Smooth muscle cell (in vitro differentiated cells): ENCODE data around the gene SHROOM3. TPM values are rescaled to one million over a fixed set of nuclear protein-coding genes. Genes with fewer than 3 reads are reported as not detected.

Source experiments
- DNase-seq: peaks from one replicate; lab custom pipeline; 2025; ENCODE audit not compliant: unreplicated experiment; lab: John Stamatoyannopoulos, UW
- H2AFZ ChIP-seq: fragments of 200-600 bp; sonication (generic); 2 replicates; pipeline ENCODE4 v1.6.0; 2016; ENCODE audit warnings: antibody characterized with exemption, low read depth, mild to moderate bottlenecking
- H3F3A ChIP-seq: fragments of 200-600 bp; sonication (generic); 2 replicates; pipeline ENCODE4 v1.6.0; 2017; ENCODE audit warnings: antibody characterized with exemption, low read depth
- H3K27ac ChIP-seq: fragments of 200-600 bp; sonication (generic); 2 replicates; pipeline ENCODE4 v1.5.1; 2016; ENCODE audit warnings: low read depth, mild to moderate bottlenecking
- H3K27me3 ChIP-seq: fragments of 200-600 bp; sonication (generic); 2 replicates; pipeline ENCODE4 v1.6.1; 2016; ENCODE audit warnings: low read depth, mild to moderate bottlenecking
- H3K36me3 ChIP-seq: fragments of 200-600 bp; sonication (generic); 2 replicates; pipeline ENCODE4 v1.5.1; 2016; ENCODE audit warnings: low read depth
- H3K4me1 ChIP-seq: fragments of 200-600 bp; sonication (generic); 2 replicates; pipeline ENCODE4 v1.5.1; 2016; ENCODE audit warnings: low read depth
- H3K4me2 ChIP-seq: fragments of 200-600 bp; sonication (generic); 2 replicates; pipeline ENCODE4 v1.6.0; 2016; ENCODE audit warnings: mild to moderate bottlenecking
- H3K4me3 ChIP-seq: fragments of 200-600 bp; sonication (generic); 2 replicates; pipeline ENCODE4 v1.5.1; 2016; ENCODE audit warnings: mild to moderate bottlenecking
- H3K79me2 ChIP-seq: fragments of 200-600 bp; sonication (generic); 2 replicates; pipeline ENCODE4 v1.6.0; 2016; ENCODE audit warnings: low read depth, mild to moderate bottlenecking
- H3K9ac ChIP-seq: fragments of 200-600 bp; sonication (generic); 2 replicates; pipeline ENCODE4 v1.6.0; 2016; ENCODE audit warnings: low read depth
- H3K9me3 ChIP-seq: fragments of 200-600 bp; sonication (generic); replicated peaks from 2 replicates; pipeline ENCODE4 v1.5.1; 2016; ENCODE audit warnings: low read depth
- H4K20me1 ChIP-seq: fragments of 200-600 bp; sonication (generic); 2 replicates; pipeline ENCODE4 v1.6.0; 2016; ENCODE audit warnings: low read depth
- WGBS: methylation state at CpG from one replicate; pipeline ENCODE4 v1.1.7; 2016; ENCODE audit warnings: low lambda C conversion rate; 5-methylcytosine and 5-hydroxymethylcytosine counted together
- polyA plus RNA-seq: library from polyadenylated mRNA; unstranded; fragments of >200 nt; fragmentation: Nextera tagmentation; extraction: Ambion mirVana; gene quantifications from 2 replicates; pipeline ENCODE4 v1.2.1, GENCODE V29; 2016
- total RNA-seq: library from RNA; depleted of rRNA; stranded (reverse); fragments of >200 nt; gene quantifications from 2 replicates; pipeline ENCODE4 v1.2.3, GENCODE V29; 2014
- TF ChIP-seq, protein P1 (sequence below): fragments of 200-600 bp; sonication (generic); IDR thresholded peaks from 2 replicates; pipeline ENCODE4 v1.5.1; 2017; ENCODE audit warnings: borderline replicate concordance, mild to moderate bottlenecking, antibody characterized with exemption; ENCODE audit not compliant: insufficient read depth, poor library complexity, severe bottlenecking

Gene SHROOM3
- total and polyA plus RNA-seq, 2 experiments from 2014 or later = 10.0 to 31.9 TPM

DNA sequence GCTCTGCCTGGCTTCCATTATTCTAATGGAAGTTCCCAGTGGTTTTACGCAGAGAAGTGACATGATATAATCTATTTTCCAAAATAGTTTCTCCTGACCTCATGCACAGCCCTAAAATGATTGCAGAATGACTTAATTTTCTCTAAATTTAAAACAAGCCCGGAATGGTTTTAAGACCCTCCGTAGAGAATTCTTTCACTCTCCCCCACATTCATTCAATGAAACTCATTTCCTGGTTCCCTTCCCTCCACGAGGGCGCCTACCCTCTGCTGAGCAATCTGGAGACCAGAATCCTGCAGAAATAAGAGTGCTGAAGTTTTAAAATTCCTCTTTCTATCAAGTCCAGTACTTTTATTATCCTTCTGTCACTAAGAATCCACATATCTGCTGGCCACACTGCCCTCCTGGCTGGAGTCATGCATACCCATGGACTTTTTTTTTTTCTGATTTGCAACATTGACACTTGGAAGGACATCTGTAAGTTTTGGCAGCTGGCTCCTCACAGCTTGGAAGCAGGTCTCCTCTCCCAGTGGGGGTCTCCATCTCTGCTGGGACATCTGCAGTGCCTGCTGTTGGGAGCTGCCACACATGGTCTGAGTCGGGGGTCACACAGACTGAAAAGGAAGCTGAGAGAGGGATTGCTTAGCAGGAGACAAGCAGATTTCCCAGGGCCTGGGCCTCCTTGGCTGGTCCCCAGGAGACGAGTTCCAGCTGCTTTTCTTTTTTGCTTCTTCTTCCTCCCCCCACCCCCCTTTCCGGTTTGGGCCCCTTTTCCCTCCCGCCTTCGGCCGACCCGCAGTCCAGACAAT, 376.8 kb downstream of the SHROOM3 start:
- Histone ChIP-seq H3K4me2 (peak overlapping the region; percentile 57), H4K20me1 (no peaks in the 10 kb centered on the region), H3K4me3 (no peak overlapping the region), H3K27ac (peak overlapping the region; percentile 65), H3K36me3 (no peaks in the 10 kb centered on the region), H3F3A (peaks cover 7% of the 10 kb centered on the region), H3K79me2 (no peaks in the 10 kb centered on the region), H3K27me3 (no peaks in the 10 kb centered on the region), H3K9ac (no peak overlapping the region), H3K4me1 (peaks cover 4% of the 10 kb centered on the region), H2AFZ (peak overlapping the region; percentile 68), H3K9me3 (no peaks in the 10 kb centered on the region)
- DNase-seq = no peak
- 33% methylated on average over 7 of the region's 12 CpGs for WGBS
- TF ChIP-seq, protein P1, sequence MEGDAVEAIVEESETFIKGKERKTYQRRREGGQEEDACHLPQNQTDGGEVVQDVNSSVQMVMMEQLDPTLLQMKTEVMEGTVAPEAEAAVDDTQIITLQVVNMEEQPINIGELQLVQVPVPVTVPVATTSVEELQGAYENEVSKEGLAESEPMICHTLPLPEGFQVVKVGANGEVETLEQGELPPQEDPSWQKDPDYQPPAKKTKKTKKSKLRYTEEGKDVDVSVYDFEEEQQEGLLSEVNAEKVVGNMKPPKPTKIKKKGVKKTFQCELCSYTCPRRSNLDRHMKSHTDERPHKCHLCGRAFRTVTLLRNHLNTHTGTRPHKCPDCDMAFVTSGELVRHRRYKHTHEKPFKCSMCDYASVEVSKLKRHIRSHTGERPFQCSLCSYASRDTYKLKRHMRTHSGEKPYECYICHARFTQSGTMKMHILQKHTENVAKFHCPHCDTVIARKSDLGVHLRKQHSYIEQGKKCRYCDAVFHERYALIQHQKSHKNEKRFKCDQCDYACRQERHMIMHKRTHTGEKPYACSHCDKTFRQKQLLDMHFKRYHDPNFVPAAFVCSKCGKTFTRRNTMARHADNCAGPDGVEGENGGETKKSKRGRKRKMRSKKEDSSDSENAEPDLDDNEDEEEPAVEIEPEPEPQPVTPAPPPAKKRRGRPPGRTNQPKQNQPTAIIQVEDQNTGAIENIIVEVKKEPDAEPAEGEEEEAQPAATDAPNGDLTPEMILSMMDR = no peak

- peaks cover 4% of the 10 kb centered on the region for H3K4me1 ChIP-seq
- H3K79me2 ChIP-seq = no peaks in the 10 kb centered on the region
- H3K9me3 ChIP-seq = no peaks in the 10 kb centered on the region
- no peaks in the 10 kb centered on the region for H4K20me1 ChIP-seq
- H2AFZ ChIP-seq = no peak overlapping the region
- H3K4me3 ChIP-seq = no peak overlapping the region
- H3K9ac ChIP-seq = no peak overlapping the region
- H3K36me3 ChIP-seq = no peaks in the 10 kb centered on the region
- H3K27ac ChIP-seq = no peak overlapping the region
- WGBS = 89% methylated on average over 4 of the region's 4 CpGs
- H3K27me3 ChIP-seq = no peaks in the 10 kb centered on the region
- no peak for DNase-seq
- TF ChIP-seq, protein P1 = no peak
- no peak overlapping the region for H3K4me2 ChIP-seq
- H3F3A ChIP-seq = peaks cover 7% of the 10 kb centered on the region
Measured at GRCh38 chr4:76813070-76813469, 378.0 kb downstream of the SHROOM3 start.

DNA sequence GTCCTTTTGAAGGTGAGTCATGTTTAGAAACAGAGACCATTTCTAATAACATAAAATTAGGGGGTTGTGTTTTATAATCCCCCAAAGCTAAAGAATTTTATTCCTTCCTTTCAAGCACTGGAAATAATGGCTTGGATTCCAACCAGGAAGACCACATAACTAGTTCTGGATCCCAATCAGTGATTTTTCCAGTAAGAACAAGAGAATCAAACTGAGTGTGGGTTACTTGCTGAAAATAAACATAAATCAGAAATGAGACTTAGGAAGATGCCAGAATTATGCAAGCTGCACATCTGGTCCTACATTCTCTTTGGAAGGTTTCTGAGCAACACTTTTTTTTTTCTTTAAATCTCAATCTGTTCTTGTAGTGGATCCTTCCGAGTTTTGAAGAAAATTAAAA, 386.6 kb downstream of the SHROOM3 start:
- no peak for DNase-seq
- no peak overlapping the region for H3K9ac ChIP-seq
- no peaks in the 10 kb centered on the region for H3K36me3 ChIP-seq
- no peaks in the 10 kb centered on the region for H3K9me3 ChIP-seq
- H3K27ac ChIP-seq = no peak overlapping the region
- no peaks in the 10 kb centered on the region for H4K20me1 ChIP-seq
- no peak overlapping the region for H3K4me3 ChIP-seq
- no peak overlapping the region for H2AFZ ChIP-seq
- no peaks in the 10 kb centered on the region for H3K27me3 ChIP-seq
- no peak overlapping the region for H3K4me2 ChIP-seq
- no peaks in the 10 kb centered on the region for H3K4me1 ChIP-seq
- no peaks in the 10 kb centered on the region for H3K79me2 ChIP-seq
- no peaks in the 10 kb centered on the region for H3F3A ChIP-seq
- WGBS = 90% methylated on average over 1 of the region's 1 CpG
- TF ChIP-seq, protein P1 = no peak

GRCh38 chr4:76822303-76822702, 387.3 kb downstream of the SHROOM3 start:
- TF ChIP-seq, protein P1 = no peak
- Histone ChIP-seq H3K36me3 (no peaks in the 10 kb centered on the region), H3K79me2 (no peaks in the 10 kb centered on the region), H2AFZ (no peak overlapping the region), H3K4me3 (no peak overlapping the region), H3K9me3 (no peaks in the 10 kb centered on the region), H4K20me1 (no peaks in the 10 kb centered on the region), H3K27ac (no peak overlapping the region), H3K27me3 (no peaks in the 10 kb centered on the region), H3K4me1 (no peaks in the 10 kb centered on the region), H3K9ac (no peak overlapping the region), H3K4me2 (no peak overlapping the region), H3F3A (no peaks in the 10 kb centered on the region)
- no peak for DNase-seq
- WGBS = 95% methylated on average over 8 of the region's 8 CpGs
